Stimulated activated naive CD8-positive, alpha-beta T cell treated with anti-CD3 and anti-CD28 coated beads, Interleukin-15, Interleukin-2, amounts not matched to agents 100 ng/mL and 50 ng/mL, for 24 hours (primary cell): Measurements from ENCODE around the gene MTRR.

Experiments
- H3K27ac Mint-ChIP-seq: one replicate; pipeline ENCODE4 v1.8.0; 2021; ENCODE audit warnings: mild to moderate bottlenecking, mixed read lengths
- H3K27me3 Mint-ChIP-seq: one replicate; pipeline ENCODE4 v1.8.0; 2021; ENCODE audit warnings: mixed read lengths
- H3K36me3 Mint-ChIP-seq: one replicate; pipeline ENCODE4 v1.8.0; 2021; ENCODE audit warnings: low read depth, mixed read lengths
- H3K4me1 Mint-ChIP-seq: one replicate; pipeline ENCODE4 v1.8.0; 2021; ENCODE audit warnings: low read depth, mixed read lengths
- H3K4me3 Mint-ChIP-seq: one replicate; pipeline ENCODE4 v1.8.0; 2021; ENCODE audit warnings: mild to moderate bottlenecking, mixed read lengths
- H3K9me3 Mint-ChIP-seq: one replicate; pipeline ENCODE4 v1.8.0; 2021; ENCODE audit warnings: mixed read lengths

Gene MTRR

DNA sequence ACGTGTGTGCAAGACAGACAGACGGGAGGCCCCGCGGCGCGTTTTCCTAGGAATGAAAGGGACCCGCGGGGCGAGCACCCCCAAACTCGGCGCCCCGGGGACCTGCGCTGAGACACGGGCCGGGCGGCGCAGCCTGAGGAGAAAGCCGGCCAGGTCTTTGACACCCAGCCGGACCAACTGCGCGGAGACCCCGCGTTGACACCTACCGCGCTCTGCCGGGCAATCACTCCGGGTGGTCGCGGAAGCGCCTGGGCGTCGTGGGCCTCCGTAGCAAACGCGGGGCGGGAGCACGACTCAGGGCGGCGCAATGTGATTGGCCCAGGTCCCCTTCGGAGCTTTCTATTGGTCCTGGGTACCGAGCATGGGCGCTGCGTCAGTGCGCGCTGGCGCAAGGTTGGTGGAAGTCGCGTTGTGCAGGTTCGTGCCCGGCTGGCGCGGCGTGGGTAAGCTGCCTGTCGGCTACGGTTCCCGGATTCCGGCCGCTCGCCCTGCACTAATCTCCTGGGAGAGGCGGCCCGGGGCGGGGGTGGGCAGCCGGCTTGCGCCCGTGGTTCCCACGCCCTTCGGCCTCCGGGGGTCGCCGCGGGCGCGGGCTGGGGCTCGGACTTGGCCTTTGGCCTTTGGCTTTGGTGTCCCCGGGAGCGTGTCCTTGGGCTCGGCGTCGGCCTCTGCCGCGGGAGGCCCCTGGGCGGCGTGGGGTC is at the start of gene MTRR, which contains the start of gene FASTKD3:
MTRR (plus strand) TSS at position 376 of the 701 bp plus-strand sequence. CDS start 1,647 bp downstream, outside the sequence.
FASTKD3 (minus strand) TSS at position 259 of the 701 bp plus-strand sequence. CDS start 948 bp downstream, outside the sequence.
- H3K27me3 Mint-ChIP-seq, result no peaks in the 10 kb centered on the region
- peak within 1 kb of the TSS; percentile 100 for H3K4me3 Mint-ChIP-seq
- H3K9me3 Mint-ChIP-seq, result no peaks in the 10 kb centered on the region

DNA sequence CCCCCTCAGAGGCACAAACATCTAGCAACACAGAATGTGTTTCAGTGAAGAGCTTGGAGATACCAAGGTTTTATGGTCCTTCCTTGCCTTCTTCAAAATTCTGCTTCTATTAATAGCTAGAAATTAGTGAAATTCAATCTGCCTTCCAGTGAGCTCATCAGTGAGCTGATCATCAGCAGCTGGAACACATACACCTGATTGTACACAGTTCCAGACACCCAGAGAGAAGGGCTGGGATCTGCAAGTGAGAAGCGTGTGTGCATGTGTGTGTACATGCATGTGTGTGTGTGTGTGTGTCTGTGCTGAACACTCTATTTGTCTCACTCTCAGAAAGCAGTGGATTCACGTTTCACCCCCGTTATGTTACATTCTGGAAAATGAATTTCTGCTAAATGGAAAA is 46.5 kb upstream of the MTRR start:
- Mint-ChIP-seq H3K36me3 (no peaks in the 10 kb centered on the region), H3K4me3 (no peak overlapping the region), H3K27me3 (peaks cover 18% of the 10 kb centered on the region), H3K9me3 (no peaks in the 10 kb centered on the region), H3K4me1 (no peaks in the 10 kb centered on the region), H3K27ac (no peak overlapping the region)

More for the DNA sequence above, at the start of gene MTRR, which contains the start of gene FASTKD3:
- Mint-ChIP-seq H3K36me3 (peaks cover 70% of the 10 kb centered on the region), H3K4me1 (peaks cover 82% of the 10 kb centered on the region), H3K27ac (peak within 1 kb of the TSS; percentile 95)

DNA sequence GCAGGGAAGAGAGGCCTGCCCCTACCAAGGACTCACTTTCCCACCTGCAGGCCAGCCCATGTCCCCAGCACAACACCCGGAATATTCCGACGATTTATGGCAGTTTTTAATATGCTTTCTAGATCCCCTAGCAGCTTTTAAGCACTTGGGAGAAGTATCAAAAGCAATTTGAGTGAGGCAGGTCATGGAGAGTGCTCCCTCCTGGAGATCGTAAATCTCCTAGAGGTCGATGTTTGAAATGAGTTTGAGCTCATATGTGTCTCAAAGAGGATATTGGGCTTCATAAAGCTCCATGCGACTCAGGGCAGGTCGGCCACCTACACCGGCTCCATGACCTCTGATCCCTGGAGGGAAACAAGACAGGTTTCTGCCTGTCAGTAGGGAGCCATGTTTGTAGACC is 45.4 kb upstream of the MTRR start:
- H3K4me1 Mint-ChIP-seq, result no peaks in the 10 kb centered on the region
- H3K4me3 Mint-ChIP-seq, result no peak overlapping the region
- H3K27ac Mint-ChIP-seq, result no peak overlapping the region
- H3K36me3 Mint-ChIP-seq, result no peaks in the 10 kb centered on the region
- H3K27me3 Mint-ChIP-seq, result peaks cover 18% of the 10 kb centered on the region
- no peaks in the 10 kb centered on the region for H3K9me3 Mint-ChIP-seq

DNA sequence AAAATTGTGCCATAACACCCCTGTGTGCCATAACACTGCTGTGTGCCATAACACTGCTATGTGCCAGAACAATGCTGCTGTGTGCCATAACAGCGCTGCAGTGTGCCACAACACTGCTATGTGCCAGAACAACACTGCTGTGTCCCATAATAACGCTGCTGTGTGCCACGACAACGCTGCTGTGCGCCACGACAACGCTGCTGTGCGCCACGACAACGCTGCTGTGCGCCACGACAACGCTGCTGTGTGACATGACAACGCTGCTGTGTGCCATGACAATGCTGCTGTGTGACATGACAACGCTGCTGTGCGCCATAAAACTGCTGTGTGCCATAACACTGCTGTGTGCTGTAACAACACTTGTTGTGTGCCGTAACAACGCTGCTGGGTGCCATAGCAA is 44.0 kb upstream of the MTRR start:
- H3K27ac Mint-ChIP-seq, result no peak overlapping the region
- peaks cover 22% of the 10 kb centered on the region for H3K27me3 Mint-ChIP-seq
- no peaks in the 10 kb centered on the region for H3K9me3 Mint-ChIP-seq
- H3K4me1 Mint-ChIP-seq, result no peaks in the 10 kb centered on the region
- no peaks in the 10 kb centered on the region for H3K36me3 Mint-ChIP-seq
- H3K4me3 Mint-ChIP-seq, result no peak overlapping the region

DNA sequence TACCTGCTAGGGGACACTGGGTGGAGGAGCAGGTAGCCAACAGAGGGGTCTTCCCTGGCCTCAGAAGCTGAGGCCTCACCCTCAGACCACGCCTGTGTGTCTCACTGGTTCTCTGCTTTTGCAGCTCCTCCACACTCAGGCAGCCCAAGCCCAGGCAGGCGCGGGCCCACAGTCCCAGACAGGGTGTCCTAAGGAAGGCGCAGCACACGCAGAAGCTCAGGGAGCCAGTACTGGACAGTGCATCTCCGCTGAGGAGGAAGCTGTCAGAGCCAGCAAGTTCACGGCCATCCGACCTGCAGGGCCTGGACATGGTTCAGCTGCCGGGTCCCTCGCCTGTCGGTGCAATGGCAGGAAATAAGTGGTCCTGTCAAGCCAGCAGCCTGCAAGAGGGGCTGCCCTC is 43.3 kb upstream of the MTRR start:
- H3K4me1 Mint-ChIP-seq, result no peaks in the 10 kb centered on the region
- no peak overlapping the region for H3K4me3 Mint-ChIP-seq
- no peak overlapping the region for H3K27ac Mint-ChIP-seq
- H3K9me3 Mint-ChIP-seq, result no peaks in the 10 kb centered on the region
- H3K27me3 Mint-ChIP-seq, result peaks cover 24% of the 10 kb centered on the region
- no peaks in the 10 kb centered on the region for H3K36me3 Mint-ChIP-seq

DNA sequence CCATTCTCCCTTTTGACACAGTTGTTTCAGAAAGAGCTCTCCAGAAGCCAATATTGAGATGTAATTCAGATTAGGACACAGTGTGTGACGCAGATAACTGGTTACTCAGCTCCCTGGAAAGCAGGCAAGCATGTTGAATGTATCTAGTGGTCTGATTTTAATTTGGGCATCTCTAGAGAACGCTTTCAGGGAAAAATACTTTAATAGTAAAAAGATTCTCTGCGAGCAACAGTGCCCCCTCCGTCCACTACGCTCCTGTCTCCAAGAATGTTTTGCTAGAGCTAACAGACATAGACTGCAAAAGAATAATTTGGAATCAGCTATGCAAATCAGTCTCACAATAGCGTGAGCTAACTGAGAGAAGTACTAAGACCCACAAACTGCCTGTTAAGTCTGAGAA is 41.3 kb upstream of the MTRR start:
- Mint-ChIP-seq H3K4me1 (no peaks in the 10 kb centered on the region), H3K9me3 (no peaks in the 10 kb centered on the region), H3K27me3 (peaks cover 23% of the 10 kb centered on the region), H3K4me3 (no peak overlapping the region), H3K27ac (no peak overlapping the region), H3K36me3 (no peaks in the 10 kb centered on the region)

DNA sequence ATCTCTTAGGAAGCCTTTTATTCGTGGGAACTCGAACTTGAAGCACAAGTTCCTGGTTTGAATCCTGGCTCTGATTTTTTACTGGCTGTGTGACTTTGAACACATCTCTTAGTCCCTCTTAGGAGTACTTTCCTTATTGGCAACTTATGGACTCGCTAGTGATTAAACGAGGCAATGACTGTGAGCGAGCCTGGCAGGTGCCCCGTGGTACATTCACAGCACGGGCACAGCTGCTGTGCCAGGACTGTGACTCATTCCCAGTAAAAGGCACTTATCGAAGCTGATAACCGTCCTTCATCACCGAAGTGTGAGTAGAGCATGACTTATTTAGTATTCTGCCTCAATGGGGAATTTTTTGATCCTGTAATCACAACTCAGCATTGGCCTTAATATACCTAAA is 40.7 kb upstream of the MTRR start:
- Mint-ChIP-seq H3K4me1 (no peaks in the 10 kb centered on the region), H3K4me3 (no peak overlapping the region), H3K36me3 (no peaks in the 10 kb centered on the region), H3K27ac (no peak overlapping the region), H3K9me3 (no peaks in the 10 kb centered on the region), H3K27me3 (peaks cover 18% of the 10 kb centered on the region)

DNA sequence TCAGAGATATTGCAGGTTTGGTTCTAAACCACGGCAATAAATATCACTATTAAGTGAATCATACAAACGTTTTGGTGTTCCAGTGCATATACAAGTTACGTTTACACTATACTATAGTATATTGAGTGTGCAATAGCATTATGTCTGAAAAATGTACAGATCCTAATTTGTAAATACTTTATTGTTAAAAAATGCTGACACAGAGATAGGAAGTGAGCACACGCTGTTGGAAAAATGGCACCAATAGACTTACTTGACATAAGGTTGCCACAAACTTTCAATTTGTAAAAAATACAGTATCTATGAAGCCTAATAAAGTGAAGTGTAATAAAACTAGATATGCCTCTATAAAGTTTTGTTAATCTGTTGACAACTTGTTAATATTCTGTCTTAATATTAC is 34.0 kb upstream of the MTRR start:
- Mint-ChIP-seq H3K4me1 (no peaks in the 10 kb centered on the region), H3K36me3 (no peaks in the 10 kb centered on the region), H3K4me3 (no peak overlapping the region), H3K9me3 (no peaks in the 10 kb centered on the region), H3K27ac (no peak overlapping the region), H3K27me3 (peaks cover 17% of the 10 kb centered on the region)

DNA sequence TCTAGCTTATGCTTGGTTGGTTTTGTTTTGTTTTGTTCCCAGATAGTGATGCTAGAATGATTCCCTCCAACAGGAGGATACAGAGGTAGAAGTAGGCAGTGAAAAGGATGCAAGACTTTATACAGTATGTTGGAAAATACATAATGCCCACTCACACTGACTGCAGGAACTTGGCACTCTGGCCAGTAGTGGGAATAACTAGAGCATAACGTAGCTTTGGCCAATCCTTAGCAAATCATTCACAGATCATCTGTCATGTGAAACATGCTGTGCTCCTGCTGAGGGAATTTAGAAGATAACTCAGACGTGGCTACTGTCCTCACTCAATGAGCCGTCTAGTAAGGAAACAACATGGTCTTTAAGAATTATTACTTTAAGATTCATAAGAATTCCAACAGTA is 31.5 kb upstream of the MTRR start:
- no peak overlapping the region for H3K27ac Mint-ChIP-seq
- H3K4me3 Mint-ChIP-seq, result no peak overlapping the region
- H3K27me3 Mint-ChIP-seq, result peaks cover 28% of the 10 kb centered on the region
- no peaks in the 10 kb centered on the region for H3K4me1 Mint-ChIP-seq
- H3K36me3 Mint-ChIP-seq, result no peaks in the 10 kb centered on the region
- H3K9me3 Mint-ChIP-seq, result no peaks in the 10 kb centered on the region

DNA sequence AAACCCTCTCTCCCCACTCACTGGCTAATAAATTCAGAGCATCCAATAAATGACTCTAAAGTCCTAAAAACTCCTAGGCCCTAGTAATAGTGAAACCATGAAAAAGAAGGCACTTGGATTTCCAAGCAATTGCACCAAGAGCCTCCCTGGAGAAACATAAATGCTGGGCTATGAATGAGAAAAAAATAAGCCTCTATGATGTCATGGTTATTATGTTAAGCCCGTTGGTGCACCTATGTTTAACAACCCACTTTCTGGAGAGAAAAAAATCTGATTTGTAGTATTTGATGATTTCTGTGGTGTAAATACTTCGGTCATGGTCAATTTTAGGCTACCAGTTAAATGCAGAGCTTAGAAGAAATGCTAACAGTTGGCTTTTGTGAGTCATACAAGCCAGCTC is 26.4 kb upstream of the MTRR start:
- no peaks in the 10 kb centered on the region for H3K36me3 Mint-ChIP-seq
- H3K27me3 Mint-ChIP-seq, result peaks cover 53% of the 10 kb centered on the region
- no peaks in the 10 kb centered on the region for H3K9me3 Mint-ChIP-seq
- H3K4me1 Mint-ChIP-seq, result no peaks in the 10 kb centered on the region
- H3K4me3 Mint-ChIP-seq, result no peak overlapping the region
- H3K27ac Mint-ChIP-seq, result no peak overlapping the region

DNA sequence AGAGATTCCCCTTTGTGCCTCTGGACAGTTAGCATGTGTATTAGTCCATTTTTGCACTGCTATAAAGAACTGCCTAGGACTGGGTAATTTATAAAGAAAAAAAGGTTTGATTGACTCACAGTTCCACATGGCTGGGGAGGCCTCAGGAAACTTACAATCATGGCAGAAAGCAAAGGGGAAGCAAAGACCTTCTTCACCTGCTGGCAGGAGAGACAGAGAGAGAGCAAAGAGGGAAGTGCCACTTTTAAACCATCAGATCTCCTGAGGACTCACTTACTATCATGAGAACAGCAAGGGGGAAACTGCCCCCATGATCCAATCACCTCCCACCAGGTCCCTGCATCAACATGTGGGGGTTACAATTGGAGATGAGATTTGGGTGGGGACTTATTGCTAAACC is 24.0 kb upstream of the MTRR start:
- Mint-ChIP-seq H3K27me3 (peaks cover 65% of the 10 kb centered on the region), H3K9me3 (no peaks in the 10 kb centered on the region), H3K4me3 (no peak overlapping the region), H3K36me3 (no peaks in the 10 kb centered on the region), H3K4me1 (no peaks in the 10 kb centered on the region), H3K27ac (no peak overlapping the region)

DNA sequence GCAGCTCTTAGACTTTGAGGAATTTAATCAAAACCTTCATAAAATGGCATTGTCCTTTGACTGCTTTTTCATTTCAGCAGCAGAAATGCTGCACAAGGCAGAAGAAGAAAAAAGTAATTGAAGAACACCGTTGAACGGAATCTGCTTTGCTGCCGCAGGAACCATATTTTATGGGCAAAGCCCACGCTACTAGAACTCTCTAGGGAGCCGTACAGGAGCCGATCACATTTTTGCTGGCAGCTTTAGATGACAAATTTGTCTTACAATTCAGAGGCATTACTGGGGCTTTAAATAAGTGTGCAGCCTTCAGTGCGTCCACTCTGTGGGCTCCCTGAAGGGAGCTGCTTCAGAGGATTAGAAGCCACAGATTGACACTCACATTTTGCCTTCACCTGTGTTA is 23.4 kb upstream of the MTRR start:
- no peak overlapping the region for H3K27ac Mint-ChIP-seq
- H3K4me1 Mint-ChIP-seq, result no peaks in the 10 kb centered on the region
- no peaks in the 10 kb centered on the region for H3K36me3 Mint-ChIP-seq
- no peak overlapping the region for H3K4me3 Mint-ChIP-seq
- H3K9me3 Mint-ChIP-seq, result no peaks in the 10 kb centered on the region
- peaks cover 63% of the 10 kb centered on the region for H3K27me3 Mint-ChIP-seq

DNA sequence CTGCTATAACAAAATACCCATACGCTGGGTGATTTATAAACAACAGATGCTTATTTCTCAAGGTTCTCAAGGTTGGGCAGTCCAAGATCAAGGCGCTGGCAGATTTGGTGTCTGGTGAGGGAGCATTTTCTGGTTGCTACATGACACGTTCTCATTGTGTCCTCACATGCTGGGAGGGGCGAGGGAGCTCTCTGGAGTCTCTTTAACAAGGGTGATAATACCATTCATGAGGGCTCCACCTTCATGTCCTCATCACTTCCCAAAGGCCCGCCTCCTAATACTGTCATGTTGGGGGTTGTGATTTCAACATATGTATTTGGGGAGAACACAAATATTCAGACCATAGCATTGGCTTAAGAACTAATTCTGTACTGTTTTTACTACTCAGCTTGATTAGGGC is 22.6 kb upstream of the MTRR start:
- Mint-ChIP-seq H3K9me3 (no peaks in the 10 kb centered on the region), H3K27me3 (peaks cover 60% of the 10 kb centered on the region), H3K27ac (no peak overlapping the region), H3K36me3 (no peaks in the 10 kb centered on the region), H3K4me1 (peaks cover 3% of the 10 kb centered on the region), H3K4me3 (no peak overlapping the region)

DNA sequence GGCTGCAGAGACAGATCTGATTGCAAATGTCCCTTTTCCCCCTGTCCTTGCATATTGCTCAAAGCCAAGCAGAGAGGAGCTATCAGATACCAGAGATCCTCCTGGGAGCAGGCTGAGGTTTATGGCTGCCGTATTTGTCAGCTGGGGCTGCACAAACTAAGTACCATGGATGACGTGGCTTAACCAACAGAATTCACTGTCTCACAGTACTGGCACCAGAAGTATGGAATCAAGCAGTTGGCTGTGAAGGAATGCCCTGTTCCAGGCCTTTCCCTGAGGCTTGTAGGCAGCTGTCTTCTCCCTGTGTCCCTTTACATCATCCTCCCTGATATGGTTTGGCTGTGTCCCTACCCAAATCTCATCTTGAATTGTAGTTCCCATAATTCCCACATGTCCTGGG is 20.7 kb upstream of the MTRR start:
- Mint-ChIP-seq H3K27ac (no peak overlapping the region), H3K27me3 (peaks cover 57% of the 10 kb centered on the region), H3K36me3 (no peaks in the 10 kb centered on the region), H3K4me1 (peaks cover 13% of the 10 kb centered on the region), H3K9me3 (no peaks in the 10 kb centered on the region), H3K4me3 (no peak overlapping the region)

DNA sequence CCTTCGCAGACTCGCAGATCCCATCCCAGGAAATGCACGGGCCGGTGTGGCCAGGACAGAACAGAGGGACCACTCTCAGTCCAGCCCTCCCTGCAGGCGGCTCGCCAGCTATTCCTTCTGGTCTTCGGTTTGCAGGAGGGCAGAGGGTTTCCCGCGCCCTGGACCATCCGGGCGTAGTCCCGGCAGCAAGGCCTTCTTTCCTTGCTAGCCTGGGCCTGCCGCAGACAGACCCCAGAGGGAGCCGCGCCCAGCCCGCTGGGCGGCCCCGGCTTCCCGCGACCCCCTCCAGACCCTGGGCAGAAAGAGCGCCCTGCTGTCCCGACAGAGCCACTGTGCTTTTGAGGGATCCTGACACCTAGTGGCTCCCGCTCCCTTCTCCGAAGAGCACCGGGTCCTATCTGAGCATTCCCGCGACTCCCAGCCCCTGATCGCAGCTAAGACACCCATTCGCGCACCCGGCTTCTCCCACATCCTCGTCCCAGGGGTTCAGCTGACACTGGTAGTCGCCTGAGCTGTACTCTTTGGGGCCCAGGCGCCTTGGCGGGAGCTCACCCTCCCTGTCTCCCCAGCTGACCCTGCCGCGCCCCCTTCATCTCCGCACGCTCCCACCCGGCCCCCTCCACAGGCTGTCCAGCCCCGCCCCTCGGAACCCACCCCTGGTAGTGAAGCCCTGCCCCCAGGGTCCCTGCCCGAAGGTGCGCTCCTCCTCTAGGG is 19.1 kb upstream of the MTRR start:
- Mint-ChIP-seq H3K36me3 (no peaks in the 10 kb centered on the region), H3K4me3 (peak overlapping the region; percentile 62), H3K9me3 (no peaks in the 10 kb centered on the region), H3K4me1 (peaks cover 13% of the 10 kb centered on the region), H3K27ac (no peak overlapping the region), H3K27me3 (peaks cover 45% of the 10 kb centered on the region)
